Fibroblast of skin of right biceps (primary cell): Measurements from ENCODE around the gene CACNA2D4.

Source experiments
- DNase-seq: peaks from one replicate; pipeline ENCODE4 v3.0.0-alpha.2; 2013

The CACNA2D4 gene

DNA sequence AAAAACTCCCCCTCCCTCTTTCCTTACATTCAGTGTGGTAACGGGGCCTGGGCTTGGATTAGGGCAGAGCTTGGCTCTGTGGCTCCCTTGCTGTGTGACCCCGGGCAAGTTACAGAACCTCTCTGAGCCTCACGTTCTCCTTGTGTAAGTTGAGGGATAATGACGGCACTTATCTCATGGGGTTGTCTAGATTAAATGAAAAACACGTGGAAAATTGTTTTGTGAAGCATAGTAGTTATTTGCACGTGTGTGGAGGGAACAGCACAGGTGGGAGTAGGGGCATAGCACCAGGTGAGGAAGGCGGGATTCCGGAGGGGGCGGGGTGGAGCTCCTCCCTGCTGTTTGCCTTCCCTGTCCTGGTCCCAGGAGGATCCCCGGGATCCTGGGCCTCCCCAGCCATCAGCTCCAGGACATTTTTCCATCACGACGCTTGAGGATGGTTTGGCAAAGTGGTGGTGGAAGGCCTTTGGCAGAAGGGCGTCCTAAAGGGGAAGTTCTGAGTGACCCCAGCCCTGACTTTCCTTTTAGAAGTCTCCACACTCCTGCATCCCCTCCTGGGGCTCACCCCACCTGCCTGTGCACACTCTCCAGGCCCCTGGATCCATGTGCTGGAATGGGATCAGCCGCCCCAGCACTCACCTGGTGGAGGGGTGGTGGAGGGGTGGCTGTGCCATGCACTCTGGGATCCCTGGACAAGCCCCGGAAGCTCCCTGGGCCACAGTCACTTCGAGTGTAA lies 75.4 kb downstream of the CACNA2D4 start:
- no peak for DNase-seq

DNA sequence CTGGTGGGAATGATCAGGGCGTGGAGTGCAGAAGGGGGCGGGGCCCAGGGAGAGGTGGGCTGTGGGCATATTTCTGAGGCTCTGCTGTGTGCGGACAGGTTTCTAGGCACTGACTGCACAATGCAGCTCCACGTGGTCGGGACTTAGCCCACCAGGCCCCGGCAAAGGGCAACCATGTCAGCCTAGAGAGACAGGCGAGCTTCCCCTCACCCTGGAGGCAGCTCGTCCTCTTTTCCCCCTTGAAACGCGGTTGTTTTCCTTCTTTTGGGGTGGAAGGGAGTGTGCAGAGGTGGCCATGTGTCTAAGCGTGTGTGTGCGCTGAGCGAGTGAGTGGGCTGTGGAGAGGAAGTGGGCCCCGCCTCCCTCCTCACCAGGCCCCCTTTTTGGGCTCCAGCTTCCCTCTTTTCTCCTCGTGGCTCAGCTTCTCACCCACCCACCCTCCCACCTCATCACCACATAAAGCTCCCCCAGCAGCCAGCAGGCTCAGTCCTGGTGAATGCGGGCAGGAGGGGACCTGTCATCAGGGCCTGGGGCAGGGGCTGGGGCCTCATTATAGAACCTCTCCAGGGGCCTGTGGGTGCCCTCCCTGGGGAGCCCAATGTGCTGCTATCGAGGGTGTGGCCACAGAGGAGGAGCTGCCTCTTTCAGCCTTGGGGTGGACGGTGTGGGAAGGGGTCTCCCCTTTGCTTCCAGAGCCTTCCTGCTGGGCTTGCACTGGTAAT lies 76.1 kb downstream of the CACNA2D4 start:
- no peak for DNase-seq

DNA sequence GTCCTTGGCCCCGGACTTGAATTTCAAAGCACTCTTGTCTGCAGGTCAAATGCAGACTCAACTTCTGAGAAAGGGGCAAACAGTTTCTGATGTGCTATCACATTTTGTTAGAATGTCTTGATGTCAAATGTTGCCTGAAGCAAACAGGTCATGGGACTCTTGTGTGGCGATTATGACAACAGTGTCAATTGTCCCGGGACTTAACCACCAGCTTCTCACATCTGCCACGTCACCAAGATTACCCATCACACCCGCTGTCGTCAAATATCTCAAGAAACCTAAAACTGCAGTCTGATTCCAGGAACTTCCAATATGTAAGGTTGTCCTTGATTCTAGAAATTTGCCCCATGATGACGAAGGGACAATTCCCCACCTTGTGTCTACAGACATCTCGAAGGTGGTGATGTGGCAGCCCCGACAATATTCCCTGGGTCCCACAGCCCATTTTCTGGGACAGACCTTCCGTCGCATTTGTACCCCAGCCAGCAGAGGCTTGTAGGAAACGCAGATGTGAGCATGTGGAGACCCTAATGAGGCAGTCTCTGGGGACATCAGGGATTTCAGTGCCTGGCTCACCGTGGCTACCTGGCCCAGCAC lies 76.8 kb downstream of the CACNA2D4 start:
- DNase-seq = no peak

DNA sequence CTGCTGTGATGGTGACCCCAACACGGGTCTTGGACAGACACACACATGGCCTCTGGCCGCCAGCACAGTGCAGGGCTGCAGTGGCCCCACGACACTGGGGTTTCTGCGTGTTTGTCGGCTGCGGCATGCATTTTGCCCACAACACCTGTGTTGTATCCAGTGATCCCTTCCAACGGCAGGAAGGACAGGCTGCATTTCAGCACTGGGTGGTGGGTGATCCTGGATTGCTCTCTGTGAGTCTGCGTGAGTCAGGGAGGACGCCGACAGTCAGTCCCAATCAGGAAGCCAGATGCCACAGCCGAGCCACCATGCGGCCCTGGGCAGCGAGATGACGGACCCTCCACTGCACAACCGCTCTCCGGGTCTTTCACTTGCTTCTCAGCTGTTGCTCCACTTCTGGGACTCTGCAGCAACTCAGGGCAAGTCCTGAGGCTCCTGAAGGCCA lies 77.4 kb downstream of the CACNA2D4 start:
- no peak for DNase-seq

DNA sequence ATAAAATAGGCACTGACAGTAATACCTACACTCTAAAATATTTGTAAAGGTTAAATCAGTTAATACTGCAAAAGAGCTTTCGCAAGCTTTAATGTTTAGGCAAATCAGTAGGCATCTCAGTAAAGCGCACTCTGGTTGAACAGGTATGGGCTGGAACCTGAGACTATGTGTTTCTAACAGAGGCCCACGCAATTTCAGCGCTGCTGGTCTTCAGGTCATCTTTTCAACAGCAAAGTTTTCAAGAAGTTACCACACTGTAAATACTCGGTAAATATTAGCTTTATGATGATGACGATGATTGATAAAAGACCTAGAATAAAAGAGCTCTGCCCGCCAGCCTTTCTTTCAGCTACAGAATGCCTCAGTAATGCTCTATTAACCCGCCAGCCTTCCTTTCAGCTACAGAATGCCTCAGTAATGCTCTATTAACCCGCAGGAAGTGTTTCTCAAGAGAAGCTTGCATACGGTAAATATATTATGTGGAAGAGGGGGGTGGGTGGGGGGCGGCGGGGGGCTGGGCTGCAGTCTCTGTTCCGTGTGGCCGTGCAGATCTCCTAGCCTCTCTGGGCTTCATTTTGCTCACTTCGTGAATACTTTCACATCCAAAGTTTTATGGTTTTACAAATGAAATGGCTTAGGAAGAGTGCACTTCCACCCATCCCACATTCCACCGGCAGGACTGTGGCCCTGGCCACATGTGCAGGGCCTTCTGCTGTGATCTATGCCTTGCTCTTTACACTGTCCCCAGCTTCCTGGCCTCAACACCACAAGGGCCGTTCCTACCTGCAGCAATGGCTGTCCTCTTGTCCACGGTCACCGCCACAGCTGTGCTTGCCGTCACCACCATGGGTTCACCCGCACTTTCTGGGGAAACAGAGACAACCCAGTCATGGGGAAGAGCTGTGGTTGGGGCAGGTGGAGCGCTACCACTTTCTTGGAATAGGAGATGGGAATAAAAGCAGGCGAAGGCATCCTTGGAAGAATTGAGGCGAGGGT lies 78.2 kb downstream of the CACNA2D4 start:
- no peak for DNase-seq

DNA sequence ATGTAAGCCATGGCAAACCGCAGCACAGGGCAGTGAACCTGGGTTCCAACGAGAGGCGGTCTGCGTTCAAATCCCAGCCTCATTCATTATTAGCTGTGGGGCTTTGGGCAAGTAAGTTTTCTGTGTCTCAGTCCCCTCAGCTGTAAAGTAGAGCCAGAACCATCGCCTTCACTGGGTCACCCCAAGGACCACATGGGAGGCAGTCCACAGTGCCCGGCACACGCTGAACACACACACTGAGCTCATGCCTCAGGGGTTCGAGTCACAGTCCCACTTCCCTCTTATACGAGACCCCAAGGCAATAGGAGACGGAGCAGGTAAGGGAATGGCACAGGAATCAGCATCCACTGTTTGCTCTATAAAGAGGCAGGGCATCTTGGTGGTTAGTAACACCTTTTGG lies 79.0 kb downstream of the CACNA2D4 start:
- DNase-seq = no peak

DNA sequence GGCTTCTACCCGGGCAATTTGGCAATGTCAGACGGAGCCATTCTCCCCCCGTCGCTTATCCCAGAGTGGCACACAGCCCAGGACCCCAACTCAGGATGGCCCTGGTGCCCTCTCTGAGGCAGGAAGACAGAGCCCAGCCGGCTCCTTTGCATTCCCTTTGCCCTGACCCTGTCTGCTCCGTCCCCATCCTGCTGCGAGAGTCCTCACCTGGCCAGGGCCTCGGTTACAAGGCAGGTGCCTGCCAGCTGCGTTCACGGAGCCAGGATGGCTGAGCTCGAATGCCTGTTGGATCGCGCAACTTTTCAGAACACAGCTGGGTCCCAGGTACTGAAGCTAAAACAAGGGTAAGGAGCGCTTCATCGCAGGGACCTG lies 79.5 kb downstream of the CACNA2D4 start:
- DNase-seq = no peak

DNA sequence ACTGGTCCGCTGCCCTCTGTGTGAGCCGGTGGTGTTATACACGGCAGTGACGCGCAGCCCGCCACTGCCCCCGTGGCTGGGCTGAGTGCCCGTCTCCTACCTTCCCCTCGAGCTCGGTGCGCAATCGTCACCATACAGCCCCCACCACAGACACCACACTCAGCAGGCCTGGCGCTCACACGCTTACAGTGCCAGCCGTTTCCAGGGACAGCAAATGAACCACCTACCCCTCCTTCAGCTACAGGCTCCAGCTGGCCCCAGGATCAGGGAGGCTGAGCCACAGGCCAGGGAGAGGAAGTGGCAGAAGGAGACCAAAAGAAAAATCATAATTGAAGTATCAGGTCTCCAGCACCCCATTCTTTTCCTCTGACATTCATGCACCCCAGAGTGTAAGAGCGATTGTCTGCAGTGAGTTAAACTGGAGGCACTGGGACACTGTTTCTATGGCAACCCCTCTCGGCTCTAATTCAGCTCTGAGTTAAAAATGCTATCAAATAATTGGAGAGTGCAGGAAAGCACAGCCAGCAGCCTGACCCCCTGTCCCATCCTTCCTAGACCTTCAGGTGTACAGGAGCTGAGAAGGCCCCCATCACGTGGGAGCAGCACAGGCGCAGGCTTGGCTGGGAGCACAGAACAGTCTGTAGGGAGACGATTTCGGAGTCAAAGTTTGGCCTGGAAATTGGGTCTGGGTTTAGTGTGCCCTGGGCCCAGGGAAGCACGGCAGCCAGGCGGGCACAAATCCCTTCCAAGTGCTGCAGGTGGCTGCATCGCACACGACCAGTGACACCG lies 80.1 kb downstream of the CACNA2D4 start:
- no peak for DNase-seq

DNA sequence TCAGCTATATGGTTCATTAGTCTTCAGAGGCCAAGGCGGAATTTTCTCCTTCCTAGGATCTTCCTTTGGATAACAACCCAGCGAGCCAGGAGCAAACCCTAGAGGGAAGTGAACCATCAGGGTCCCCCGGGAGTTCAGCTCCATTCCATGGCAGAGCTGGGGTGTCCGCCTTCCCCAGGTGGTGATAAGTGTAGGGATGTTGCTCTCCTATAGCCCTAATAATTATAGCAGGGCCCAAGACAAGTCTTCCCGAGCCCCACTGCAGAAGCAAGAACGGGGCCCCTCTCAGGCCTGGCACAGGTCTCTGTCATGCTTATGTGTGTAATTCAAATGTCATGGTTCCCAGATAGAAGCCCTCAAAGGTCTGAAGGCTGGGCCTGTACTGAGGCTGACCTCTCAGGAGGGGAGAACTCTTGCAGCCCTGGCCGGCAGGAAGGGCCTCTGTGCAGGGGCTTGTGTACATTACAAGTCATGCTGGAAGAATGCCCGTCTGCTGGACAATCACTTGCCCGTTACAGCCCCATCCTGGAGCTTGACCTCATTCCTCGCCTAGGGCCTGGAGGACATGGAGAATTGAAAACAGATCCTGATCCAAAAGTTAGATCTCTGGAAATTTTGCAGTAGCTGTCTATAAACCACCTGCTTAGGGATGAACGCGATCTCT lies 80.8 kb downstream of the CACNA2D4 start:
- no peak for DNase-seq

DNA sequence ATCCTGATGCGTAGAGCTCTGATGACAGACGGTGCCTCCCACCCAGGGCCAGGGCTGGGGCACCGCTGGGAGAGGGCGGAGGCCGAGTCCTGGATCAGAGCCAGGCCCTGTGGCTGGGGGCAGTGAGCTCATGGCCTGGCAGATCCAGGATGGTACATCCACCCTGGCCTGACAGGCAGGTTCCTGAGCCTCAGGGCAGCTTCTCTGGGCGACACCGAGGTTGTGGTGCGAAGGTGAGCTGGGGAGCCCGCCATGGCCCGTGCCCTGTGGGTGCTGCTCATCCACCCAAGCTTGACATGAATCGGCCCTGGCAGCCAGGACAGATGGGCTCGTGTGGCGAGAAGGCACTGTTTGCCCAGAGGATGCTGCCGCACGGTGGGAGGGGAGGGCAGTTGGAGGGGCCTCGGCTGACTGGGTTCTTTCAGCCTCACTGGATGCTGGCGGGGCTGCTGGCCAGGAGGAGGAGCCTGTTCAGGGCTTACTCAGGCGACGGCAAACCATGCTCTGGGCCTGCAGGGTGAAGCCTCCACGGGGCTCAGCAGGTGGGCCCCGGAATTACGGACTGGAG lies 81.5 kb downstream of the CACNA2D4 start:
- DNase-seq = no peak

DNA sequence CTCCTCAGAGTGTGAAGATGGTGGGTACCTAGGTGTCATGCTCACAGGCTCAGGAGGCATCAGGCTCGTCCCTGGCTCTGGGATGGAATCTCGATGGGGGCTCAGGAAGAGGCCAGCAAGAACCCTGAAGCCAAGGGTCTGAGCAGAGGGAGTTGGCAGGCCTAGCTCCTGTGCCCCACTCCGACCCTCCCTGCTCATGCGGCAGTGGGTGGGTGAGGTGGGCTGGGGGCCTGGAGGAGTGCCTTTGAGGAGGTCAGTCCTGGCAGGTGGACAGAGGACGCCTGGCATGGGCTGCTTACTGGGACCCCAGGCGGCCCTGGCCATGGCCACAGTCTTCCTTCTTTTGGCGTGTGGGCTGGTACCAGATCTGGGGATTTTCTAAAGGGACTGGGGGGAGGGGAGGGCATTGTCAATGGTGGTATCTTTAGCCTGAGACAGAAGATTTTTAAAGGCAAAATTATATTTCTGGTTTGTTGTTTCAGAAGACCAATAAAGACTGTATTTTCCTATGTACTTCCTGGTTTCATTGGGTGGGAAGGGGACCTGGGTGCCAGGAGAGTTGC lies 82.1 kb downstream of the CACNA2D4 start:
- no peak for DNase-seq

DNA sequence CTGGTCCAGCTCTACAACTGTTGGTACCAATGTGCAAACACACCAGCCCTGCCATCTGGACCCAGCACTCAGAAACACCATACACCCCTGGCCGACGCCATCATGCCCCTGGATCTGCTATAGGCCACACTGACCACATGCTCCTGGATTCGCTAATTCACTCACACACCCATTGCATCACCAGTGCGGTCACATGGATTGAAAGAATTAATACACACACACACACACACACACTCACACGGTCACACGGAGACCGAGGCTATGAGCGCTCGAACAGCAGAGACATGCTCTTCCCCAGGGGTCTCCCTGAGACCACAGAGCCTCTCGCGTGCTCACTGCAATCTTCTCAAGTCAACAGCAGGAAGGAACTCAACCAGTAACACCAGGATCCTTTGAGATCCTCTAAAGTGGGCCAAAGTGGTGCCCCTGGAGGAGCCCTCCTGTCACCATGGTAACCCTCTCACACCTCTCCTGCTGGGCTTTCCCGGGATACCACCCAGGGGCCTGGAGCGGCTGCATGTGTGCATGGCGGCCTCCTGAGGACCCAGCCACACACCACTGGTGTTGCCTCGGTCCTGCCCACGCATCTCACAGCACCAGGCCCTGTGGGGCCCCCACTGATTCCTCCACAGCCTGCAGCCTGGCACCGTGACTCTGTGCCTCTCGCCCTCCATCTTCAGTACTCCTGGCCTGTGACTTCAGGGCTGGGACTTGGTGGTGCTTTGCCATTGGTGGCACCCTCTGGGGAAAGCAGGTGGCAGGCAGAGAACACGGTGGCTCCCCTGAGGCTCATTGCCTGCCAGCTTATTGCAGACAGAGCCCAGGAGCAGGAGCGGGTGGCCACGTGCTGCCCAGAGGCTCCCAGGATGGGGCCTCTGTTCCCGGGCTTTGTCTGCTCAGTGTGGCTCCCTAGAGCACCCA lies 83.0 kb downstream of the CACNA2D4 start:
- DNase-seq = no peak

DNA sequence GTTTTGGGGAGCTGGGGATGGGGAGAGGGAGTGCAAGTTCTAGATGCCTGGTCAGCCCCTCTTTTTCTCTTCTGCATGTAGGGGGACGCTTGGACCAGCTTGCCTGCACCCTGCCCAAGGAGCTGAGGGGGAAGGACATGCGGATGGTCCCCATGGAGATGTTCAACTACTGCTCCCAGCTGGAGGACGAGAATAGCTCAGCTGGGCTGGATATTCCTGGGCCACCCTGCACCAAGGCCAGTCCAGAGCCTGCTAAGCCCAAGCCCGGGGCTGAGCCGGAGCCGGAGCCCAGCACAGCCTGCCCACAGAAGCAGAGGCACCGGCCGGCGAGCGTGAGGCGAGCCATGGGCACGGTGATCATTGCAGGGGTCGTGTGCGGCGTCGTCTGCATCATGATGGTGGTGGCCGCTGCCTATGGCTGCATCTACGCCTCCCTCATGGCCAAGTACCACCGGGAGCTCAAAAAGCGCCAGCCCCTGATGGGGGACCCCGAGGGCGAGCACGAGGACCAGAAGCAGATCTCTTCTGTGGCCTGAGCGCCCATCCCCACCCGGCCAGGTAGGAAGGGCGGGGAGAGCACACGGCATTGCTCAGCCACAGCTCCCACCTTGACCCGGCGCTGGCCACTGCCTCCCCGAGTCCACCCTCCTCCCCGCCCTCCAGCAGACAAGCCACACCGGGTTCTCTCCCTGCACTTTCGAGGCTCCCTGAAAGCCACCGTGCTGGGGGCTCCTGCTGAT lies 84.1 kb downstream of the CACNA2D4 start:
- no peak for DNase-seq

DNA sequence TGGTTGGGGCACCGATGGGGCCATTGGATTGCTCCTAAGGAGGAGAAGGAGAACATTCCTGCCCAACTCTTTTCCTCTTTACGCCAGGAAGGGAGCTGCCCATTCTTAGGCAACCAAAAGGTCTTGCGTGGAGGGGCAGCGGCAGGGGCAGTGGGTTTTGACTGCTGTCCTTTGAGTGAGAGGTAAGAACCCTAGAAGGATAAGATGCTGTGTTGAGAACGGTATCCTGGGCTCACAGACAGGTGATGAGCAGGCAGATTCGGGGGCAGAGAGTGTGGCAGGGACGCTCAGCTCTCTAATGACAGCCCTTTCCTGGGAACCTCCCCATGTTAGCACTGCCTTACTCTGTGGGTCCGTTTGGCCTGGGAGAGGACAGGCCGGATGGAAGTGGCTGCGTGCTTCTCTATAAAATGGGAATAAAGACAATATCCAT lies 84.8 kb downstream of the CACNA2D4 start:
- no peak for DNase-seq

DNA sequence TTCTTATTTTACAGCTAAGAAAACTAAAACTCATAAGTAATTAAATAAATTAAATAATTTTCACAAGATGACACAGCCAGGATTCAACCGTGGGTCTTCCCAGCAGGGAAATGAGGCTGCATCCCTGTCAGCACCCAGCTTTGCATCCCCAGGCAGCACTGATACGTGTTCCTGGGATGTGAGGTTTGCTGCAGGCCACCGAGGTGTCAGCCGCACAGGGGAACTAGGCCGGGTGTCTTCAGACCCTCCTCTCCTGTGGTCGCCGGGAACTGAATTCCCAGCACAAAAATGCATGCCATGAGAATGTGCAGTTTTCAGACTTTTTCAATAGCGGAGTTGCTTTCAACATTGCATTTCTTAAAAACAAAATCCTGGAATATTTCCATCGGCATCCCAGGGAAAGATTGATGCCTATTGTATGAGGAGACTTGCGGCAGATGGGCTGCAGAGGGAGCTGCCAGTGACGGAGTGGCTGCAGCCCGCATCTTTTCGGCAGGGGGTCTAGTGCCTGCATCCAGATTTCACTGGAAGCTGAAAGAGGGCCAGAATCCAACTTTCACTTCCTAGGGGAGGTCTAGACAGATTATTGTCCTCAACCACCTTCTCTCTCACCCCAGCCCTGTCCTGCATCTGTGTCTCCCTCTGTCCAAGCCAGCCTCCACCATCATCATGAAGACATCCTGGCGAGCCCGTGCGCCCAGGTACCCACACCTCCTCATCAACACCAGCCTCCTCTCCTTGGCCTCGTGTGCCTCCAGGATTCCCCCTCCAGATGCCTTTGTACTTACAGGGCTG lies 85.5 kb downstream of the CACNA2D4 start:
- no peak for DNase-seq

DNA sequence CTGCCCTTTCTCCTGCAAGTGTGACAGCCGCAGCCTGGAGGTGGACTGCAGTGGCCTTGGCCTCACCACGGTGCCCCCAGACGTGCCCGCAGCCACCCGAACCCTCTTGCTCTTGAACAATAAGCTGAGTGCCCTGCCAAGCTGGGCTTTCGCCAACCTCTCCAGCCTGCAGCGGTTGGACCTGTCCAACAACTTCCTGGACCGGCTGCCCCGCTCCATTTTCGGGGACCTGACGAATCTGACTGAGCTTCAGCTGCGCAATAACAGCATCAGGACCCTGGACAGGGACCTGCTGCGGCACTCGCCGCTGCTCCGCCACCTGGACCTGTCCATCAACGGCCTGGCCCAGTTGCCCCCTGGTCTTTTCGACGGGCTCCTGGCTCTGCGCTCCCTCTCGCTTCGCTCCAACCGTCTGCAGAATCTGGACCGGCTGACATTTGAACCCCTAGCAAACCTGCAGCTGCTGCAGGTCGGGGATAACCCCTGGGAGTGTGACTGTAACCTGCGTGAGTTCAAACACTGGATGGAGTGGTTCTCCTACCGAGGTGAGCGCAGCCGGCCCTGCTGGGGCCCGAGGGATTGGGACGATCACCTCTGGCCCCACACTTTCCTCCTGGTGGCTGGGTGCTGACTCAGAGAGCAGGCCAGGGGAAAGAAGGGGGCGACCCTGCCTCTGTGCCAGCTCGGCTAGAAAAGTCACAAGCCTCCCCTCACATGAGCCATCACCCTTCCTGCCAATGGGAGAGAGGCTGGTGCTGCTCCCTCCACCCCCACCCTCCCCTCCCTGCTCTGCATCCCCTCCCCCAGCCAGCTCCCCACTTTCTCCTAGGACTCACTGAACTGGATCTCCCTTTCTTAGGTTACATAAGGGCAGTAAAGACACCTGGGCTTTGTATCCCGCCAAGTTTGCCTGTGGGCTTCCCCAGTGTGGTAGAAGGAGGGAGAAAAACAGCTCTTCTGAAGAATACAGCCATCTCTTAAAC lies 87.2 kb downstream of the CACNA2D4 start:
- peak; percentile 56 for DNase-seq

DNA sequence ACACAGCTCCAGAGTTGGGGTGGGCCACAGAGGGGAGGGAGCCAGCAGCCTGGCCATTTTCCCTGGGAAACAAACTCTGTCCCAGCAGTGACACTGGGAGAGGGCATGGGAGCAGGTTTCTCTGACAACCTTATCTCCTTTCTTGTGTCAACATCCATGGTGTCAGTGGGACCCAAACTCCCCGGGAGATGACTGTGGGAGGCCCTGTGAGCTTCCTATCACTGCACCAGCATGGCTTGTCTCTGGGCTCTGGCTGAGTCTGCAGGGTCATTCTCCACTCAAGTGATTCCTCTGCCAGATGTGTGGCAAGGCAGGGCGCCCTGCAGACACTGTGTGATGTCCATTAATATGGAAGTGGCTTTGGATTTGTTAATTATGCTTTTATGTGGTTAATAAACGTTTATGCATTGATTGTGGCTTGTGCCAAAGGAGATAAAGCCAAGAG lies 88.0 kb downstream of the CACNA2D4 start:
- DNase-seq = no peak
